IMR-90 (cell line): ENCODE measurements around the gene FRYL. TPM values are rescaled to one million over a fixed set of nuclear protein-coding genes. Genes with fewer than 3 reads are reported as not detected.

Source experiments
- ATAC-seq: fragments of 200-7000 bp; cut with Tn5 transposase; 2 replicates; pipeline ENCODE4 v1.9.1; 2020; ENCODE audit warnings: low read depth, mild to moderate bottlenecking, moderate library complexity
- BruUV-seq: library from RNA; stranded (reverse); fragments of 400-500 nt; replicated peaks from 2 replicates; lab custom pipeline; 2021; lab: Mats Ljungman, UMichigan
- CTCF ChIA-PET: fragments of 300-600 bp; formaldehyde crosslinking; extraction: SDS; loops from one replicate; lab custom pipeline; 2021; ENCODE audit warnings: antibody characterized with exemption; lab: Yijun Ruan, JAX
- POLR2A ChIA-PET: fragments of 300-600 bp; sonication (Branson Sonifier 250); formaldehyde crosslinking; loops from one replicate; lab custom pipeline; 2022; ENCODE audit warnings: antibody characterized with exemption; ENCODE audit not compliant: unreplicated experiment; lab: Charles Lee
- DNase-seq: peaks from one replicate; pipeline ENCODE4 v3.0.0; 2013
- H2AFZ ChIP-seq: replicated peaks from 2 replicates; pipeline ENCODE3; 2013; ENCODE audit warnings: low read length, mild to moderate bottlenecking; ENCODE audit not compliant: poor library complexity
- H2AK5ac ChIP-seq: 2 replicates; pipeline ENCODE4 v1.6.1; 2013; ENCODE audit warnings: low read depth, low read length, inconsistent platforms
- H2AK9ac ChIP-seq: replicated peaks from 2 replicates; pipeline ENCODE3; 2013; ENCODE audit warnings: mild to moderate bottlenecking, low read depth, low read length, moderate library complexity; ENCODE audit not compliant: poor library complexity
- H2BK120ac ChIP-seq: 2 replicates; pipeline ENCODE4 v1.6.1; 2013; ENCODE audit warnings: low read depth, low read length, inconsistent platforms
- H2BK15ac ChIP-seq: 3 replicates; pipeline ENCODE4 v1.6.1; 2013; ENCODE audit warnings: low read depth, low read length, inconsistent platforms
- H2BK20ac ChIP-seq: 2 replicates; pipeline ENCODE4 v1.6.1; 2013; ENCODE audit warnings: low read depth, mild to moderate bottlenecking, inconsistent platforms, low read length, moderate library complexity
- H2BK5ac ChIP-seq: 2 replicates; pipeline ENCODE4 v1.6.1; 2013; ENCODE audit warnings: mild to moderate bottlenecking, low read depth, low read length, inconsistent platforms; ENCODE audit not compliant: poor library complexity, severe bottlenecking
- H3K14ac ChIP-seq: replicated peaks from 2 replicates; pipeline ENCODE4 v1.6.1; 2013; ENCODE audit warnings: low read depth, low read length, inconsistent platforms
- H3K18ac ChIP-seq: 2 replicates; pipeline ENCODE4 v1.6.1; 2013; ENCODE audit warnings: low read depth, low read length, control low read depth
- H3K23ac ChIP-seq: 2 replicates; pipeline ENCODE4 v1.6.1; 2013; ENCODE audit warnings: low read depth, low read length, inconsistent platforms
- H3K27ac ChIP-seq: 2 replicates; pipeline ENCODE4 v1.5.1; 2013; ENCODE audit warnings: mild to moderate bottlenecking, control low read depth, low read length; ENCODE audit not compliant: insufficient read depth
- H3K27me3 ChIP-seq: 2 replicates; pipeline ENCODE4 v1.6.1; 2013; ENCODE audit warnings: low read length; ENCODE audit not compliant: control insufficient read depth, insufficient read depth
- H3K36me3 ChIP-seq: 2 replicates; pipeline ENCODE4 v1.6.1; 2013; ENCODE audit warnings: low read length, mixed read lengths; ENCODE audit not compliant: control insufficient read depth, insufficient read depth
- H3K4ac ChIP-seq: 2 replicates; pipeline ENCODE4 v1.6.1; 2013; ENCODE audit warnings: low read depth, low read length, inconsistent platforms
- H3K4me1 ChIP-seq: 2 replicates; pipeline ENCODE4 v1.6.1; 2013; ENCODE audit warnings: low read length, mixed read lengths; ENCODE audit not compliant: control insufficient read depth, insufficient read depth
- H3K4me2 ChIP-seq: 2 replicates; pipeline ENCODE4 v1.6.1; 2013; ENCODE audit warnings: low read depth, mild to moderate bottlenecking, control low read depth, low read length, moderate library complexity
- H3K4me3 ChIP-seq: 2 replicates; pipeline ENCODE4 v1.5.1; 2013; ENCODE audit warnings: low read depth, mild to moderate bottlenecking, control low read depth, low read length, moderate library complexity; ENCODE audit not compliant: insufficient read depth
- H3K56ac ChIP-seq: 2 replicates; pipeline ENCODE4 v1.6.1; 2013; ENCODE audit warnings: low read length, inconsistent platforms; ENCODE audit not compliant: insufficient read depth; ENCODE audit errors: extremely low read depth
- H3K79me1 ChIP-seq, 2 experiments: 2 replicates each; pipeline ENCODE4 v1.6.1; 2013; ENCODE audit warnings: low read length in 2 of 2, inconsistent platforms in 1 of 2, low read depth in 1 of 2
- H3K9ac ChIP-seq: 2 replicates; pipeline ENCODE4 v1.6.1; 2013; ENCODE audit warnings: low read depth, low read length, control low read depth
- H3K9me1 ChIP-seq: 2 replicates; pipeline ENCODE4 v1.6.1; 2013; ENCODE audit warnings: low read length, inconsistent platforms; ENCODE audit not compliant: insufficient read depth
- H3K9me3 ChIP-seq: 2 replicates; pipeline ENCODE4 v1.6.1; 2013; ENCODE audit warnings: low read length; ENCODE audit not compliant: control insufficient read depth, insufficient read depth
- H4K20me1 ChIP-seq: 2 replicates; pipeline ENCODE4 v1.6.1; 2013; ENCODE audit warnings: low read length, inconsistent platforms; ENCODE audit not compliant: insufficient read depth
- H4K5ac ChIP-seq: 2 replicates; pipeline ENCODE4 v1.6.1; 2013; ENCODE audit warnings: mild to moderate bottlenecking, low read depth, low read length, control low read depth
- H4K8ac ChIP-seq, 2 experiments: 2 replicates each; pipeline ENCODE4 v1.6.1; 2013; ENCODE audit warnings: low read depth in 2 of 2, low read length in 2 of 2, control low read depth in 1 of 2, inconsistent platforms in 1 of 2
- H4K91ac ChIP-seq: 2 replicates; pipeline ENCODE4 v1.6.1; 2013; ENCODE audit warnings: low read depth, low read length, inconsistent platforms; ENCODE audit not compliant: insufficient read depth
- BHLHE40 ChIP-seq: fragments of 150-350 bp; IDR thresholded peaks from 2 replicates; pipeline ENCODE4 v1.6.1; 2016; ENCODE audit warnings: mild to moderate bottlenecking, low read depth, low read length
- CEBPB ChIP-seq: IDR thresholded peaks from 2 replicates; pipeline ENCODE4 v1.6.1; 2012; ENCODE audit warnings: low read depth, low read length, improper control_type of control experiment
- CHD1 ChIP-seq: IDR thresholded peaks from 2 replicates; pipeline ENCODE4 v1.6.1; 2012; ENCODE audit warnings: low read depth, low read length, improper control_type of control experiment
- FOS ChIP-seq: fragments of 150-350 bp; IDR thresholded peaks from 2 replicates; pipeline ENCODE4 v1.6.1; 2016; ENCODE audit warnings: low read depth, low read length
- MAFK ChIP-seq: IDR thresholded peaks from 2 replicates; pipeline ENCODE4 v1.6.1; 2012; ENCODE audit warnings: low read depth, low read length, improper control_type of control experiment
- NFE2L2 ChIP-seq: fragments of 150-350 bp; IDR thresholded peaks from 2 replicates; pipeline ENCODE4 v1.6.1; 2016; ENCODE audit warnings: low read depth, mild to moderate bottlenecking, low read length
- POLR2A ChIP-seq: IDR thresholded peaks from 2 replicates; pipeline ENCODE4 v1.6.1; 2012; ENCODE audit warnings: mild to moderate bottlenecking, low read depth, low read length
- RAD21 ChIP-seq: IDR thresholded peaks from 2 replicates; pipeline ENCODE4 v1.6.1; 2012; ENCODE audit warnings: low read length, improper control_type of control experiment
- RCOR1 ChIP-seq: IDR thresholded peaks from 2 replicates; pipeline ENCODE4 v1.6.1; 2012; ENCODE audit warnings: mild to moderate bottlenecking, low read length, improper control_type of control experiment; ENCODE audit not compliant: insufficient replicate concordance
- RFX5 ChIP-seq: IDR thresholded peaks from 2 replicates; pipeline ENCODE4 v1.8.0; 2012; ENCODE audit warnings: low read depth, mild to moderate bottlenecking, low read length, moderate library complexity
- SMC3 ChIP-seq: fragments of 150-350 bp; IDR thresholded peaks from 2 replicates; pipeline ENCODE4 v1.6.1; 2016; ENCODE audit warnings: low read depth, mild to moderate bottlenecking, antibody characterized with exemption, low read length, moderate library complexity
- WGBS, 2 experiments: methylation state at CpG; one replicate each; pipeline versions ENCODE4 v1.1.5 to v1.1.7; 2013; ENCODE audit warnings: missing lambda C conversion rate in 2 of 2; ENCODE audit not compliant: insufficient read length in 1 of 2; ENCODE audit errors: extremely low coverage in 2 of 2; 5-methylcytosine and 5-hydroxymethylcytosine counted together
- dilution Hi-C: fragments of 300-500 bp; cut with HindIII; formaldehyde crosslinking; loops from one replicate; pipeline ENCODE4 v1.14.3; 2018; ENCODE audit warnings: low sequenced_read_pairs; ENCODE audit not compliant: unreplicated experiment
- in situ Hi-C: fragments of 300-500 bp; cut with MboI; formaldehyde crosslinking; loops from 3 replicates; pipeline ENCODE4 v1.14.3; 2019; ENCODE audit warnings: low sequenced_read_pairs, inconsistent platforms, mixed read lengths
- intact Hi-C: fragments of 100-400 bp; cut with micrococcal nuclease; formaldehyde crosslinking; loops from 2 replicates; pipeline ENCODE4 v1.10.0; 2022
- polyA plus RNA-seq, 3 experiments: library from polyadenylated mRNA; depleted of rRNA; stranded (reverse); fragments of >200 nt; gene quantifications; 2 replicates each; pipeline ENCODE4 v1.2.3, GENCODE V29; 2012; ENCODE audit warnings: low replicate concordance in 1 of 3
- total RNA-seq: library from RNA; depleted of rRNA; stranded (reverse); fragments of >200 nt; gene quantifications from 2 replicates; pipeline ENCODE4 v1.2.3, GENCODE V29; 2012
- TF ChIP-seq, protein P1 (sequence below): conservative IDR thresholded peaks from 2 replicates; pipeline ENCODE4 v1.5.1; 2012; ENCODE audit warnings: mild to moderate bottlenecking, low read depth, low read length, improper control_type of control experiment
- TF ChIP-seq, protein P2 (sequence below): fragments of 150-350 bp; IDR thresholded peaks from 2 replicates; pipeline ENCODE4 v1.6.1; 2016; ENCODE audit warnings: low read depth, mild to moderate bottlenecking, low read length, moderate library complexity, borderline replicate concordance
- TF ChIP-seq, protein P3 (sequence below): fragments of 150-350 bp; IDR thresholded peaks from 2 replicates; pipeline ENCODE4 v1.6.1; 2017; ENCODE audit warnings: mild to moderate bottlenecking, antibody characterized with exemption, low read length, low read depth

The FRYL gene
- total and polyA plus RNA-seq, 2 of the 4 experiments (the other 2 are of a cell fraction), result 9.9 to 77.4 TPM

DNA sequence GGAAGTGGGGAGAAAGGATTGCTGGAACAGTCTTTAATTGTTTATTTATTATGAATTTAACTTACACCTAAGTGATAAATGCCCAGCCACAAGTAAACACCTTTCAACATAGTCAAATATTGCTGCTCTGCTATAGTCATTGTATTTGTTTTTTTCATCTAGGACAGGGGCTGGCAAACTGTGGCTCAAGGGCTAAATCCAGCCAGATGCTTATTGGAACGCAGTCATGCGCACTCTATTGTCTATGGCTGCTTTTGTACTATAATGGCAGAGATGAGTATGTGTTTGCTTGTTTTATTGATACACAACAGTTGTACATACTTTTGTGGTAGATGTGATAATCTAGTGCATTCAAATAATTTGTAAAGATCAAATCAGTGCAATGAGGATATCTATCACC is 194.7 kb downstream of the FRYL start:
- Histone ChIP-seq H4K5ac (no peak overlapping the region), H2AK9ac (no peak overlapping the region), H3K9me3 (no peaks in the 10 kb centered on the region), H3K4me1 (no peaks in the 10 kb centered on the region), H4K8ac (no peak overlapping the region), H3K4ac (no peak overlapping the region), H3K36me3 (peaks cover 14% of the 10 kb centered on the region), H2BK5ac (no peak overlapping the region), H3K14ac (no peak overlapping the region), H3K23ac (no peak overlapping the region), H3K56ac (no peak overlapping the region), H3K27ac (no peak overlapping the region), H3K18ac (no peak overlapping the region), H3K4me3 (no peak overlapping the region), H3K9me1 (0 out of 2 replicates have a peak, but pooled peaks cover 4% of the 10 kb centered on the region), H3K79me1 (peaks cover 0 to 2% of the 10 kb centered on the region in 2 experiments; a peak in 1 of 4 replicates), H2BK20ac (no peak overlapping the region), H3K27me3 (no peaks in the 10 kb centered on the region), H2AFZ (no peak overlapping the region), H2BK120ac (no peak overlapping the region), H2BK15ac (no peak overlapping the region), H3K4me2 (no peak overlapping the region), H2AK5ac (no peak overlapping the region), H3K9ac (no peak overlapping the region), H4K91ac (no peak overlapping the region), H4K20me1 (no peaks in the 10 kb centered on the region)
- DNase-seq (no peak), ATAC-seq (no peak)
- TF ChIP-seq CEBPB (no peak), BHLHE40 (no peak), SMC3 (no peak), RCOR1 (no peak), MAFK (no peak), RFX5 (no peak), POLR2A (no peak), FOS (no peak), CHD1 (no peak), NFE2L2 (no peak), RAD21 (no peak)
- TF ChIP-seq, protein P1, sequence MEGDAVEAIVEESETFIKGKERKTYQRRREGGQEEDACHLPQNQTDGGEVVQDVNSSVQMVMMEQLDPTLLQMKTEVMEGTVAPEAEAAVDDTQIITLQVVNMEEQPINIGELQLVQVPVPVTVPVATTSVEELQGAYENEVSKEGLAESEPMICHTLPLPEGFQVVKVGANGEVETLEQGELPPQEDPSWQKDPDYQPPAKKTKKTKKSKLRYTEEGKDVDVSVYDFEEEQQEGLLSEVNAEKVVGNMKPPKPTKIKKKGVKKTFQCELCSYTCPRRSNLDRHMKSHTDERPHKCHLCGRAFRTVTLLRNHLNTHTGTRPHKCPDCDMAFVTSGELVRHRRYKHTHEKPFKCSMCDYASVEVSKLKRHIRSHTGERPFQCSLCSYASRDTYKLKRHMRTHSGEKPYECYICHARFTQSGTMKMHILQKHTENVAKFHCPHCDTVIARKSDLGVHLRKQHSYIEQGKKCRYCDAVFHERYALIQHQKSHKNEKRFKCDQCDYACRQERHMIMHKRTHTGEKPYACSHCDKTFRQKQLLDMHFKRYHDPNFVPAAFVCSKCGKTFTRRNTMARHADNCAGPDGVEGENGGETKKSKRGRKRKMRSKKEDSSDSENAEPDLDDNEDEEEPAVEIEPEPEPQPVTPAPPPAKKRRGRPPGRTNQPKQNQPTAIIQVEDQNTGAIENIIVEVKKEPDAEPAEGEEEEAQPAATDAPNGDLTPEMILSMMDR, result no peak
- TF ChIP-seq, protein P2, sequence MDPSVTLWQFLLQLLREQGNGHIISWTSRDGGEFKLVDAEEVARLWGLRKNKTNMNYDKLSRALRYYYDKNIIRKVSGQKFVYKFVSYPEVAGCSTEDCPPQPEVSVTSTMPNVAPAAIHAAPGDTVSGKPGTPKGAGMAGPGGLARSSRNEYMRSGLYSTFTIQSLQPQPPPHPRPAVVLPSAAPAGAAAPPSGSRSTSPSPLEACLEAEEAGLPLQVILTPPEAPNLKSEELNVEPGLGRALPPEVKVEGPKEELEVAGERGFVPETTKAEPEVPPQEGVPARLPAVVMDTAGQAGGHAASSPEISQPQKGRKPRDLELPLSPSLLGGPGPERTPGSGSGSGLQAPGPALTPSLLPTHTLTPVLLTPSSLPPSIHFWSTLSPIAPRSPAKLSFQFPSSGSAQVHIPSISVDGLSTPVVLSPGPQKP, result no peak
- TF ChIP-seq, protein P3, sequence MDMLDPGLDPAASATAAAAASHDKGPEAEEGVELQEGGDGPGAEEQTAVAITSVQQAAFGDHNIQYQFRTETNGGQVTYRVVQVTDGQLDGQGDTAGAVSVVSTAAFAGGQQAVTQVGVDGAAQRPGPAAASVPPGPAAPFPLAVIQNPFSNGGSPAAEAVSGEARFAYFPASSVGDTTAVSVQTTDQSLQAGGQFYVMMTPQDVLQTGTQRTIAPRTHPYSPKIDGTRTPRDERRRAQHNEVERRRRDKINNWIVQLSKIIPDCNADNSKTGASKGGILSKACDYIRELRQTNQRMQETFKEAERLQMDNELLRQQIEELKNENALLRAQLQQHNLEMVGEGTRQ, result no peak
- ChIA-PET CTCF (no interaction called here), POLR2A (no interaction called here)
- intact Hi-C loops, result no loop called here
- in situ Hi-C loops, result loop anchor here (25.0 kb wide), 1 partner anchor 252 kb away; the partner anchor contains the start of gene OCIAD1
- dilution Hi-C loops, result no loop called here
- WGBS, 2 experiments, result 92% methylated on average over 2 of the region's 2 CpGs; no CpG with 5 or more reads in 1 of the 2 experiments
- no TSS peak for BruUV-seq
